CD8-positive, alpha-beta memory T cell (primary cell): ENCODE data around the gene MYO15A. TPM values are rescaled to one million over a fixed set of nuclear protein-coding genes. Genes with fewer than 3 reads are reported as not detected.

Experiments
- CTCF ChIA-PET: fragments of 350-600 bp; sonication (Branson Sonifier 250); formaldehyde crosslinking; loops from one replicate; lab custom pipeline; 2021; ENCODE audit warnings: antibody characterized with exemption; lab: Charles Lee
- POLR2A ChIA-PET: fragments of 350-600 bp; sonication (Branson Sonifier 250); formaldehyde crosslinking; loops from one replicate; lab custom pipeline; 2021; ENCODE audit warnings: antibody characterized with exemption; lab: Charles Lee
- DNase-seq, 5 donors: peaks; one replicate each; pipeline versions ENCODE4 v3.0.0 to v3.0.0-alpha.2; 2020 to 2022; ENCODE audit warnings: mixed read lengths in 1 of 5
- H3K27ac ChIP-seq: one replicate; pipeline ENCODE4 v1.7.0; 2013; ENCODE audit warnings: low read depth, mild to moderate bottlenecking, low read length, moderate library complexity
- H3K27me3 ChIP-seq: 2 replicates; pipeline ENCODE4 v1.7.0; 2013; ENCODE audit warnings: low read length, mild to moderate bottlenecking; ENCODE audit not compliant: insufficient read depth, poor library complexity, severe bottlenecking
- H3K36me3 ChIP-seq: 2 replicates; pipeline ENCODE4 v1.7.0; 2013; ENCODE audit warnings: mild to moderate bottlenecking, low read length, moderate library complexity; ENCODE audit not compliant: insufficient read depth
- H3K4me1 ChIP-seq: 2 replicates; pipeline ENCODE4 v1.7.0; 2013; ENCODE audit warnings: mild to moderate bottlenecking, low read length, moderate library complexity; ENCODE audit not compliant: insufficient read depth
- H3K4me3 ChIP-seq: 2 replicates; pipeline ENCODE4 v1.7.0; 2013; ENCODE audit warnings: mild to moderate bottlenecking, low read length
- H3K9me3 ChIP-seq: 2 replicates; pipeline ENCODE4 v1.7.0; 2013; ENCODE audit warnings: mild to moderate bottlenecking, low read length
- H3K27ac Mint-ChIP-seq, 8 donors: one replicate each; pipeline ENCODE4 v1.8.0; 2020 to 2021; ENCODE audit warnings: mixed read lengths in 8 of 8, mild to moderate bottlenecking in 6 of 8, inconsistent platforms in 3 of 8, moderate library complexity in 3 of 8
- H3K27me3 Mint-ChIP-seq, 2 donors: one replicate each; pipeline ENCODE4 v1.8.0; 2020 to 2021; ENCODE audit warnings: mixed read lengths in 2 of 2, mild to moderate bottlenecking in 1 of 2, moderate library complexity in 1 of 2
- H3K36me3 Mint-ChIP-seq, 3 donors: one replicate each; pipeline ENCODE4 v1.8.0; 2020 to 2021; ENCODE audit warnings: mixed read lengths in 3 of 3, inconsistent platforms in 1 of 3, mild to moderate bottlenecking in 1 of 3
- H3K4me1 Mint-ChIP-seq, 3 donors: one replicate each; pipeline ENCODE4 v1.8.0; 2020 to 2021; ENCODE audit warnings: mixed read lengths in 3 of 3, inconsistent platforms in 1 of 3, mild to moderate bottlenecking in 1 of 3
- H3K4me3 Mint-ChIP-seq, 7 donors: one replicate each; pipeline ENCODE4 v1.8.0; 2020 to 2021; ENCODE audit warnings: mixed read lengths in 7 of 7, mild to moderate bottlenecking in 6 of 7, moderate library complexity in 4 of 7, inconsistent platforms in 2 of 7
- H3K9me3 Mint-ChIP-seq, 5 donors: one replicate each; pipeline ENCODE4 v1.8.0; 2020 to 2022; ENCODE audit warnings: mixed read lengths in 5 of 5, mild to moderate bottlenecking in 3 of 5, moderate library complexity in 2 of 5, inconsistent platforms in 1 of 5
- polyA plus RNA-seq: library from polyadenylated mRNA; unstranded; fragments of 300-500 nt; fragmentation: Illumina TruSeq; gene quantifications from one replicate; pipeline ENCODE4 v1.2.3, GENCODE V29; 2021
- total RNA-seq, 2 experiments: library from RNA; stranded (reverse); gene quantifications; one replicate each; pipeline ENCODE4 v1.2.3, GENCODE V29; 2021

MYO15A gene
- total and polyA plus RNA-seq, 3 experiments from 2014 or later = 0.31 to 0.54 (median 0.35) TPM

DNA sequence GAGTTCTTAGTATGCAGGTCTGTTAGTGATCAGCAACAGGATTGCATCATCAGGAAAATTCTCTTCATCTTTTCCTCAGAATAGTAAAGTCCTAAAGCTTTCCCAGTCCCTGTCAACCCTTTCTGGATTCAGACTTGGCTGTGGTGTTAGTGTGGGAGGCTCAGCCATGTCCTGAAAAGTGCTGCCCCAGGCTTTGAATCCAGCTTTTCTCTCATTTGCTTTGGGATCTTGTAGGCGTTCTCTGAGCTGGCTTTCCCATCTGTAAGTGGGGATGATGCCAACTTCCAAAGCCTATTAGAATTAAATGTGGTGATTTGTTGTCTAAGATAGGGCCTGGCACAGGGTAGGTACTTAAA, 78.0 kb downstream of the MYO15A start:
- H3K9me3 ChIP-seq = no peaks in the 10 kb centered on the region
- Mint-ChIP-seq H3K36me3 (peaks cover 0 to 62% (median 10%) of the 10 kb centered on the region in 3 donors), H3K27ac (peak overlapping the region; percentile 40 to 97 (median 94)), H3K27me3 (peaks cover 0 to 1% of the 10 kb centered on the region in 2 donors), H3K9me3 (no peaks in the 10 kb centered on the region), H3K4me1 (peaks cover 65 to 74% (median 73%) of the 10 kb centered on the region in 3 donors), H3K4me3 (peak overlapping the region; percentile 94 to 98 (median 96))
- H3K27me3 ChIP-seq = no peaks in the 10 kb centered on the region
- peak overlapping the region; percentile 95 for H3K4me3 ChIP-seq
- H3K27ac ChIP-seq = peak overlapping the region; percentile 97
- peaks cover 14% of the 10 kb centered on the region for H3K36me3 ChIP-seq
- ChIA-PET POLR2A (no interaction called here), CTCF (no interaction called here)
- no peak for DNase-seq
- H3K4me1 ChIP-seq = peaks cover 77% of the 10 kb centered on the region

DNA sequence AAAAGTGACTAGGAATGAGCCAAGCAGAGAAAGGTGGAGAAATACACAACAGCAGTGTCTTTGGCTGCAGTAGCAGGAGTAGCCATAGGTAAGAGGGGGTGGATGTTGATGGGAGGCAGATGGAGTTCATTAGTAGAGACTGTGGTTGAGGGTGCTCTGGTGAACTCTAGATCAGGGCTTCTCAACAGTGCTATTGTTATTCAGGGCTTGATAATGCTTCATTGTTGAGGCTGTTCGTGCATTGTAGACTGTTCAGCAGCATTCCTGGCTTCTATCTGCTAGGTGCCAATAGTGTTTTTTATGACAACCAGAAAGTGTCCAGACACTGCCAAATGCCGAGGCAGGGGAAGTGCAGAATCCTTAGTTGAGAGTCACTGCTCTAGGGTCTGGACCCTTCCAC, 78.7 kb downstream of the MYO15A start:
- H3K9me3 Mint-ChIP-seq = no peaks in the 10 kb centered on the region
- H3K27ac ChIP-seq = no peak overlapping the region
- peaks cover 0 to 66% (median 10%) of the 10 kb centered on the region in 3 donors for H3K36me3 Mint-ChIP-seq
- peak overlapping the region; percentile 95 for H3K4me3 ChIP-seq
- H3K27me3 ChIP-seq = no peaks in the 10 kb centered on the region
- peaks cover 70 to 76% (median 73%) of the 10 kb centered on the region in 3 donors for H3K4me1 Mint-ChIP-seq
- no peaks in the 10 kb centered on the region for H3K9me3 ChIP-seq
- H3K27ac Mint-ChIP-seq = peak overlapping the region; percentile 77 to 97 (median 91)
- no peak for DNase-seq
- peak overlapping the region; percentile 94 to 98 (median 96) for H3K4me3 Mint-ChIP-seq
- H3K4me1 ChIP-seq = peaks cover 77% of the 10 kb centered on the region
- peaks cover 0 to 1% of the 10 kb centered on the region in 2 donors for H3K27me3 Mint-ChIP-seq
- peaks cover 14% of the 10 kb centered on the region for H3K36me3 ChIP-seq
- CTCF ChIA-PET = no interaction called here
- POLR2A ChIA-PET = no interaction called here

- Histone ChIP-seq H3K27ac (no peak overlapping the region), H3K4me3 (peak overlapping the region; percentile 95)
Measured at GRCh38 chr17:18187821-18188761, 79.5 kb downstream of the MYO15A start.

DNA sequence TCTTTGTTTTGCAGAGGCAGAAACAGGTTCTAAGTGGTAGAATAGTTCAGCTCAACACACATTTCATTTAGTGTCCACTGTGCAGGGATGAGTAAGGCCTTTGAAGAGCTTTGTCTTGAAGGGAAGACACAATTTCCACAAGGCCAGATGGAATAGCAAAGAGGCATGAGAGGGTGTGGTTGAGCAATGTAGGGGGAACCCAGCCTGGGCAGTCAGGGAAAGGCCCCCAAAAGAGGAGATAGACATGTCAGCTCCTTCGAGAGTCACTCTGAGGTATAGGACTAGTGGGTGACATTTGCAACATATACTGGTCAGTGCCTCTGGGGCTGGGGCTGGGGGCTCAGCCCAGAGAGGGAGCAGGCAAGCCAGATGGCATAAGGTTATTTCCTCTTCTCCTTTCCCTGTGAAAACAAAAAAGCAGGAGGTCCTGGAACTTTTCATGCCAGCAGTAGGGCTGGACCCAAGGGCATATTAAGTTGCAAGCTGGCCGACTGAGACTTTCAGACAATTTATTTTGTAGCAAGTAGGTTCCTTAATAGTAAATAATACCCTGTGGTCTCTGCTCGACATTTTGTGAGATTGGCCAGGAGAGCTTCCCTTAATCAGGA, 82.2 kb downstream of the MYO15A start:
- Mint-ChIP-seq H3K36me3 (peaks cover 0 to 76% (median 8%) of the 10 kb centered on the region in 3 donors), H3K27me3 (no peaks in the 10 kb centered on the region), H3K27ac (peak overlapping the region in 7 of 8 donors; percentile 33 to 83 (median 57)), H3K9me3 (no peaks in the 10 kb centered on the region), H3K4me3 (peak overlapping the region in 6 of 7 donors; percentile 9 to 60 (median 42)), H3K4me1 (peaks cover 79 to 91% (median 83%) of the 10 kb centered on the region in 3 donors)
- ChIA-PET CTCF (interaction anchor here (0.8 to 0.9 kb wide), 2 partner anchors 19 to 27 kb away, joined by 3 read pairs; no protein-coding TSS in a partner anchor), POLR2A (interaction anchor here (0.5 to 0.7 kb wide), 2 partner anchors 131 to 143 kb away, joined by 3 read pairs; no protein-coding TSS in a partner anchor)
- H3K4me1 ChIP-seq = peaks cover 72% of the 10 kb centered on the region
- no peaks in the 10 kb centered on the region for H3K27me3 ChIP-seq
- peaks cover 25% of the 10 kb centered on the region for H3K36me3 ChIP-seq
- H3K27ac ChIP-seq = no peak overlapping the region
- DNase-seq = no peak
- no peak overlapping the region for H3K4me3 ChIP-seq
- no peaks in the 10 kb centered on the region for H3K9me3 ChIP-seq

More at GRCh38 chr17:18187821-18188761, 79.5 kb downstream of the MYO15A start:
- H3K4me3 Mint-ChIP-seq = peak overlapping the region; percentile 94 to 98 (median 96)
- Histone ChIP-seq H3K36me3 (peaks cover 14% of the 10 kb centered on the region), H3K27me3 (no peaks in the 10 kb centered on the region), H3K4me1 (peaks cover 72% of the 10 kb centered on the region), H3K9me3 (no peaks in the 10 kb centered on the region)
- DNase-seq = no peak
- peaks cover 0 to 1% of the 10 kb centered on the region in 2 donors for H3K27me3 Mint-ChIP-seq
- H3K4me1 Mint-ChIP-seq = peaks cover 73 to 81% (median 74%) of the 10 kb centered on the region in 3 donors
- no peaks in the 10 kb centered on the region for H3K9me3 Mint-ChIP-seq
- H3K27ac Mint-ChIP-seq = peak overlapping the region; percentile 77 to 97 (median 86)
- H3K36me3 Mint-ChIP-seq = peaks cover 0 to 68% (median 10%) of the 10 kb centered on the region in 3 donors
- CTCF ChIA-PET = interaction anchor here (1.4 to 1.5 kb wide), 2 partner anchors 30 to 47 kb away, joined by 3 to 5 read pairs; no protein-coding TSS in a partner anchor
- POLR2A ChIA-PET = interaction anchor here (1.2 kb wide), 1 partner anchor 12 kb away, joined by 3 read pairs; no protein-coding TSS in a partner anchor

DNA sequence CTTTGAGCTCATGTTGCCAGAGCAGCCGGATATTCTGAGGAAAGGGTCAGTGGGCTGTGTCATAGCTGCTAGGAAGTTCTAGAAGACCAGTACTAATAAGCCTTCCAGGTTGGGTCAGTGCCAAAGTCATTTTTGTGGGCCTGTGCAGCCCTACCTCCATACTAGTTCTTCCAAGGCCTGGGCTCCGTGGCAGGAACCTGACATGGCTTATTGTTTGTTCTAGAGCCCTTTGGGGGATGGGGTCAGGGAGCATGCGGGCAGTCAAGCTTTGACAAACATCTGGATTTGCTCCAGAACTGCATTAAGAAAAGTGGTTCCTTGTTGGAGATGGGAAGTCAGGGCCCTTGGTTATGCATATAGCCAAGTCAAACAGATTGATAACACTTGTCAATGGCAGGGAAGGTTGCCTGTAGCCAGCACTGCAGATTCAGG, 82.7 kb downstream of the MYO15A start:
- peaks cover 75 to 91% (median 81%) of the 10 kb centered on the region in 3 donors for H3K4me1 Mint-ChIP-seq
- H3K36me3 ChIP-seq = peaks cover 31% of the 10 kb centered on the region
- DNase-seq = no peak
- H3K4me1 ChIP-seq = peaks cover 66% of the 10 kb centered on the region
- no peaks in the 10 kb centered on the region for H3K27me3 ChIP-seq
- H3K9me3 Mint-ChIP-seq = no peaks in the 10 kb centered on the region
- H3K27me3 Mint-ChIP-seq = no peaks in the 10 kb centered on the region
- CTCF ChIA-PET = interaction anchor here (0.8 to 1.2 kb wide), 3 partner anchors 9 to 27 kb away, joined by 3 to 4 read pairs (median 3); no protein-coding TSS in a partner anchor
- H3K27ac ChIP-seq = no peak overlapping the region
- no peaks in the 10 kb centered on the region for H3K9me3 ChIP-seq
- H3K27ac Mint-ChIP-seq = peak overlapping the region in 7 of 8 donors; percentile 2 to 83 (median 57)
- H3K36me3 Mint-ChIP-seq = peaks cover 0 to 76% (median 6%) of the 10 kb centered on the region in 3 donors
- no peak overlapping the region for H3K4me3 ChIP-seq
- peak overlapping the region in 4 of 7 donors; percentile 5 to 49 (median 42) for H3K4me3 Mint-ChIP-seq
- POLR2A ChIA-PET = interaction anchor here (0.7 to 1.7 kb wide), 2 partner anchors 8 to 130 kb away, joined by 3 to 5 read pairs; partner anchors contain the start of gene ALKBH5

DNA sequence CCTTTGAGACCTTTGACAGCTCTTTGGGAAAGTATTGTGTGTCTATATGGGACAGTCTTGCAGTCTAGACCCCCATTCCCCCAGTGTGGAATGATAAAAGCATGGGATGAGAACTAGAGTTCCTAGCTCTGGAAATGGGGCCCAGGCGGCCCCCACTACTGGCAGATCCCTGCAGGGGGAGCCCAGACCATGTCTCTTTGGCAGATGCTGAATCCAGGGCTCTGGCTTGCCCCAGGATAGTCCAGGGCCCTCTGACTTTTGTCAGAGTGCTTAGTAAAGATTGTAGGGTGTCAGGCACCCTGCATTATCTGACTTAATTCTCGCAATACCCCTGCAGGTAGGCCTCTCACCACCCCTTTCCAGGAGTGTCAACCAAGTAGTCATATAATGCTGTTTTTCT, 83.4 kb downstream of the MYO15A start:
- Mint-ChIP-seq H3K36me3 (peaks cover 0 to 77% (median 7%) of the 10 kb centered on the region in 3 donors), H3K9me3 (no peaks in the 10 kb centered on the region), H3K27me3 (no peaks in the 10 kb centered on the region), H3K4me1 (peaks cover 72 to 91% (median 80%) of the 10 kb centered on the region in 3 donors), H3K27ac (peak overlapping the region in 5 of 8 donors; percentile 6 to 57 (median 37)), H3K4me3 (peak overlapping the region in 4 of 7 donors; percentile 8 to 35 (median 28))
- Histone ChIP-seq H3K9me3 (no peaks in the 10 kb centered on the region), H3K27ac (no peak overlapping the region), H3K4me1 (peaks cover 59% of the 10 kb centered on the region), H3K4me3 (no peak overlapping the region), H3K36me3 (peaks cover 30% of the 10 kb centered on the region), H3K27me3 (no peaks in the 10 kb centered on the region)
- ChIA-PET CTCF (interaction anchor here (1.2 kb wide), 1 partner anchor 10 kb away, joined by 4 read pairs; no protein-coding TSS in a partner anchor), POLR2A (interaction anchor here (1.7 kb wide), 1 partner anchor 9 kb away, joined by 5 read pairs; the partner anchor contains the start of gene ALKBH5)
- DNase-seq = no peak

- H3K4me1 ChIP-seq = peaks cover 43% of the 10 kb centered on the region
- no peak overlapping the region for H3K27ac ChIP-seq
- H3K27me3 ChIP-seq = no peaks in the 10 kb centered on the region
- H3K9me3 ChIP-seq = no peaks in the 10 kb centered on the region
- ChIA-PET CTCF (no interaction called here), POLR2A (no interaction called here)
- peaks cover 33% of the 10 kb centered on the region for H3K36me3 ChIP-seq
- Mint-ChIP-seq H3K36me3 (peaks cover 0 to 83% (median 9%) of the 10 kb centered on the region in 3 donors), H3K27me3 (no peaks in the 10 kb centered on the region), H3K27ac (peak overlapping the region in 3 of 8 donors; percentile 13 to 60 (median 54)), H3K4me1 (peaks cover 72 to 95% (median 80%) of the 10 kb centered on the region in 3 donors), H3K4me3 (no peak overlapping the region), H3K9me3 (no peaks in the 10 kb centered on the region)
- no peak for DNase-seq
- no peak overlapping the region for H3K4me3 ChIP-seq
Measured at GRCh38 chr17:18194394-18194793, 85.8 kb downstream of the MYO15A start.
